Panc1 (cell line): Measurements from ENCODE around the gene ZBTB22. TPM values are rescaled to one million over a fixed set of nuclear protein-coding genes. Genes with fewer than 3 reads are reported as not detected.
A peak's percentile ranks its signal among the peaks of the same experiment; 100 is the strongest.

Experiments used
- ATAC-seq: fragments of 200-7000 bp; cut with Tn5 transposase; 2 replicates; pipeline ENCODE4 v1.9.1; 2020; ENCODE audit warnings: mild to moderate bottlenecking, moderate library complexity
- BruUV-seq: library from RNA; stranded (reverse); fragments of 400-500 nt; replicated peaks from 2 replicates; lab custom pipeline; 2021; lab: Mats Ljungman, UMichigan
- CTCF ChIA-PET: fragments of 300-600 bp; sonication (Branson Sonifier 250); formaldehyde crosslinking; loops from one replicate; lab custom pipeline; 2022; ENCODE audit warnings: antibody characterized with exemption; lab: Charles Lee
- POLR2A ChIA-PET: fragments of 300-600 bp; sonication (Branson Sonifier 250); formaldehyde crosslinking; loops from one replicate; lab custom pipeline; 2022; ENCODE audit warnings: antibody characterized with exemption; lab: Charles Lee
- DNase-seq: peaks from one replicate; pipeline ENCODE4 v3.0.0-alpha.2; 2010; ENCODE audit warnings: low read depth, low spot score
- H3K27ac ChIP-seq: 2 replicates; pipeline ENCODE4 v1.5.1; 2011; ENCODE audit warnings: mild to moderate bottlenecking, low read length, inconsistent platforms
- H3K27me3 ChIP-seq: fragments of 200-500 bp; sonication (Bioruptor generic); 2 replicates; pipeline ENCODE4 v1.6.0; 2014; ENCODE audit warnings: low read length, inconsistent platforms; ENCODE audit not compliant: control insufficient read depth, insufficient read depth
- H3K36me3 ChIP-seq: fragments of 200-500 bp; sonication (Bioruptor generic); 2 replicates; pipeline ENCODE4 v1.5.1; 2014; ENCODE audit warnings: inconsistent platforms, mild to moderate bottlenecking, low read length, moderate library complexity; ENCODE audit not compliant: control insufficient read depth, insufficient read depth
- H3K4me1 ChIP-seq: 2 replicates; pipeline ENCODE4 v1.5.1; 2011; ENCODE audit warnings: inconsistent platforms, mild to moderate bottlenecking, low read length, moderate library complexity; ENCODE audit not compliant: control insufficient read depth, insufficient read depth
- H3K4me3 ChIP-seq, 2 experiments: 2 replicates each; pipeline ENCODE4 v1.5.1; 2011 to 2012; ENCODE audit warnings: low read depth in 2 of 2, low read length in 2 of 2, mild to moderate bottlenecking in 2 of 2, inconsistent platforms in 1 of 2, moderate library complexity in 1 of 2
- H3K9me3 ChIP-seq: fragments of 200-500 bp; sonication (Bioruptor generic); 2 replicates; pipeline ENCODE4 v1.5.1; 2014; ENCODE audit warnings: low read depth, mild to moderate bottlenecking, inconsistent platforms, low read length, moderate library complexity; ENCODE audit not compliant: control insufficient read depth, insufficient read depth
- POLR2AphosphoS5 ChIP-seq: IDR thresholded peaks from 2 replicates; pipeline ENCODE4 v1.6.1; 2012; ENCODE audit warnings: mild to moderate bottlenecking, low read depth, low read length, moderate library complexity
- SIN3A ChIP-seq: IDR thresholded peaks from 2 replicates; pipeline ENCODE4 v1.6.1; 2012; ENCODE audit warnings: low read depth, mild to moderate bottlenecking, low read length, moderate library complexity, borderline replicate concordance; ENCODE audit not compliant: insufficient read depth
- TCF7L2 ChIP-seq: IDR thresholded peaks from 2 replicates; pipeline ENCODE4 v1.6.1; 2011; ENCODE audit warnings: mild to moderate bottlenecking, low read depth, low read length, inconsistent platforms
- in situ Hi-C: cut with HindIII; loops from 2 replicates; pipeline ENCODE4 v1.10.0; 2016; ENCODE audit warnings: low sequenced_read_pairs, low pct_unique_long_range_greater_than_20kb
- intact Hi-C: fragments of 100-400 bp; cut with micrococcal nuclease; formaldehyde crosslinking; loops from one replicate; pipeline ENCODE4 v1.10.0; 2022; ENCODE audit not compliant: unreplicated experiment
- total RNA-seq: library from RNA; stranded (reverse); gene quantifications from one replicate; pipeline ENCODE4 v1.2.1, GENCODE V29; 2021; ENCODE audit not compliant: unreplicated experiment
- TF ChIP-seq, protein P1 (sequence below): fragments of 450-650 bp; IDR thresholded peaks from 2 replicates; pipeline ENCODE4 v1.5.1; 2017; ENCODE audit warnings: mild to moderate bottlenecking
- TF ChIP-seq, protein P2 (sequence below), 2 experiments: IDR thresholded peaks; 2 replicates each; pipeline ENCODE4 v1.6.1; 2011 to 2012; ENCODE audit warnings: low read depth in 2 of 2, control low read depth in 1 of 2, low read length in 1 of 2, mild to moderate bottlenecking in 1 of 2, moderate library complexity in 1 of 2; ENCODE audit not compliant: insufficient read depth in 1 of 2

Gene ZBTB22
- total RNA-seq, 1 experiment from 2014 or later = 16.0 TPM

DNA sequence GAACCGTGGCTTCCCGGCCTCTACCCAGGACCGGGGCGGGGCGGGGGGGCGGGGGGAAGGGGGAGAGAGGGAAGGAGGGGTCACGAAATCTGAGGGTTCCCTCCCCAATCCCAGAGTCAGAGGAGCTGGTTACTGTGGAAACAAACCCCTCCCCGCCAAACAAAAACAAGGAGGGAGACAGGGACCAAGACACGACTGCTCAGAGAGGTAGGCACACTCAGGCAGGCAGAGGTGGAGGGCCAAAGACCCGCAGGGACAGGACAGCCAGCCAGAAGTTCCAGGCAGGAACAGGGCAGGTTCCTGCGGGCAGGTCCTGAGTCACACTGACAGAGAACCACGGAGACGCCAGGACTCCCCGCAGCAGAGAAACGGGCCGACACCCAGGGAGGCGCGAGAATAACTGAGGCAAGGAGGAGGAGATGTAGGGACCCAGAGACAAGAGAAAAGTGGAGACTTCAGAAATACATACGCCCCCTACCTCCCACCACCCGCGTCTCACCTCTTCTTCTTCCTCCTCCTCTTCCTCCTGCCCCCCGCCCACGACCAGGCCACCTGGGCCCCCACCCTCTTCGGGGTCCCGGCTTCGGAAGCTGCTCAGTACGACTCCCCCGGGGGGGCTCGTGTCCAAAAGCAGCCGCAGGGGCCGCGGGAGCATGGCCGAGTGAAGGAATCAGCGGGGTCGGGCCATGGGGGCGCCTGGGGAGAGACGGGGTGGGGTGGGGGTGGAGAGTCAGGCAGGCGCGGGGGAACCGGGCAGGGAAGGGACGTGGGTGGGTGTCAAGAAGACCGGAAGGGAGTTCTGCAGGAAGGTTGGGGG lies 19.4 kb downstream of the ZBTB22 start:
- H3K9me3 ChIP-seq = no peaks in the 10 kb centered on the region
- ATAC-seq (peak; percentile 63), DNase-seq (no peak)
- TF ChIP-seq, protein P1, sequence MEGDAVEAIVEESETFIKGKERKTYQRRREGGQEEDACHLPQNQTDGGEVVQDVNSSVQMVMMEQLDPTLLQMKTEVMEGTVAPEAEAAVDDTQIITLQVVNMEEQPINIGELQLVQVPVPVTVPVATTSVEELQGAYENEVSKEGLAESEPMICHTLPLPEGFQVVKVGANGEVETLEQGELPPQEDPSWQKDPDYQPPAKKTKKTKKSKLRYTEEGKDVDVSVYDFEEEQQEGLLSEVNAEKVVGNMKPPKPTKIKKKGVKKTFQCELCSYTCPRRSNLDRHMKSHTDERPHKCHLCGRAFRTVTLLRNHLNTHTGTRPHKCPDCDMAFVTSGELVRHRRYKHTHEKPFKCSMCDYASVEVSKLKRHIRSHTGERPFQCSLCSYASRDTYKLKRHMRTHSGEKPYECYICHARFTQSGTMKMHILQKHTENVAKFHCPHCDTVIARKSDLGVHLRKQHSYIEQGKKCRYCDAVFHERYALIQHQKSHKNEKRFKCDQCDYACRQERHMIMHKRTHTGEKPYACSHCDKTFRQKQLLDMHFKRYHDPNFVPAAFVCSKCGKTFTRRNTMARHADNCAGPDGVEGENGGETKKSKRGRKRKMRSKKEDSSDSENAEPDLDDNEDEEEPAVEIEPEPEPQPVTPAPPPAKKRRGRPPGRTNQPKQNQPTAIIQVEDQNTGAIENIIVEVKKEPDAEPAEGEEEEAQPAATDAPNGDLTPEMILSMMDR = no peak
- TF ChIP-seq, protein P2, sequence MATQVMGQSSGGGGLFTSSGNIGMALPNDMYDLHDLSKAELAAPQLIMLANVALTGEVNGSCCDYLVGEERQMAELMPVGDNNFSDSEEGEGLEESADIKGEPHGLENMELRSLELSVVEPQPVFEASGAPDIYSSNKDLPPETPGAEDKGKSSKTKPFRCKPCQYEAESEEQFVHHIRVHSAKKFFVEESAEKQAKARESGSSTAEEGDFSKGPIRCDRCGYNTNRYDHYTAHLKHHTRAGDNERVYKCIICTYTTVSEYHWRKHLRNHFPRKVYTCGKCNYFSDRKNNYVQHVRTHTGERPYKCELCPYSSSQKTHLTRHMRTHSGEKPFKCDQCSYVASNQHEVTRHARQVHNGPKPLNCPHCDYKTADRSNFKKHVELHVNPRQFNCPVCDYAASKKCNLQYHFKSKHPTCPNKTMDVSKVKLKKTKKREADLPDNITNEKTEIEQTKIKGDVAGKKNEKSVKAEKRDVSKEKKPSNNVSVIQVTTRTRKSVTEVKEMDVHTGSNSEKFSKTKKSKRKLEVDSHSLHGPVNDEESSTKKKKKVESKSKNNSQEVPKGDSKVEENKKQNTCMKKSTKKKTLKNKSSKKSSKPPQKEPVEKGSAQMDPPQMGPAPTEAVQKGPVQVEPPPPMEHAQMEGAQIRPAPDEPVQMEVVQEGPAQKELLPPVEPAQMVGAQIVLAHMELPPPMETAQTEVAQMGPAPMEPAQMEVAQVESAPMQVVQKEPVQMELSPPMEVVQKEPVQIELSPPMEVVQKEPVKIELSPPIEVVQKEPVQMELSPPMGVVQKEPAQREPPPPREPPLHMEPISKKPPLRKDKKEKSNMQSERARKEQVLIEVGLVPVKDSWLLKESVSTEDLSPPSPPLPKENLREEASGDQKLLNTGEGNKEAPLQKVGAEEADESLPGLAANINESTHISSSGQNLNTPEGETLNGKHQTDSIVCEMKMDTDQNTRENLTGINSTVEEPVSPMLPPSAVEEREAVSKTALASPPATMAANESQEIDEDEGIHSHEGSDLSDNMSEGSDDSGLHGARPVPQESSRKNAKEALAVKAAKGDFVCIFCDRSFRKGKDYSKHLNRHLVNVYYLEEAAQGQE (IDR thresholded peaks at IDR 0.05; ENCODE audit: insufficient read depth in 1 of 2, low read depth in 2 of 2, low read length in 1 of 2) = no peak
- TF ChIP-seq SIN3A = peak; percentile 96
- peak; percentile 24; the same call in 1 of the 2 replicates for TF ChIP-seq POLR2AphosphoS5
- intact Hi-C loops = no loop called here
- peak overlapping the region; percentile 97 for H3K27ac ChIP-seq
- no peaks in the 10 kb centered on the region for H3K27me3 ChIP-seq
- in situ Hi-C loops = no loop called here
- peaks cover 13% of the 10 kb centered on the region for H3K4me1 ChIP-seq
- no TSS peak for BruUV-seq
- H3K4me3 ChIP-seq = peak overlapping the region; percentile 72 to 80
- H3K36me3 ChIP-seq = peaks cover 5% of the 10 kb centered on the region
- ChIA-PET POLR2A (interaction anchor here (0.6 to 1.6 kb wide), 3 partner anchors 9 to 256 kb away, joined by 3 to 5 read pairs (median 3); partner anchors contain the start of genes PFDN6 and WDR46), CTCF (interaction anchor here (0.6 to 1.6 kb wide), 3 partner anchors 12 to 21 kb away, joined by 5 to 9 read pairs (median 6); partner anchors contain the start of genes B3GALT4 and ZBTB22)

- Histone ChIP-seq H3K9me3 (no peaks in the 10 kb centered on the region), H3K4me3 (peak overlapping the region; percentile 72 to 80), H3K36me3 (peaks cover 3% of the 10 kb centered on the region; the same call in 1 of the 2 replicates), H3K27ac (peak overlapping the region; percentile 55), H3K4me1 (peaks cover 13% of the 10 kb centered on the region), H3K27me3 (no peaks in the 10 kb centered on the region)
- in situ Hi-C loops = no loop called here
- peak; percentile 33 for ATAC-seq
- DNase-seq = no peak
- CTCF ChIA-PET = interaction anchor here (0.6 kb wide), 1 partner anchor 264 kb away, joined by 14 read pairs; no protein-coding TSS in a partner anchor
- BruUV-seq = no TSS peak
- intact Hi-C loops = no loop called here
- POLR2A ChIA-PET = interaction anchor here (1.0 to 1.6 kb wide), 2 partner anchors 8 to 15 kb away, joined by 3 to 5 read pairs; partner anchors contain the start of genes PFDN6 and WDR46
- TF ChIP-seq, protein P2 (IDR thresholded peaks at IDR 0.05; ENCODE audit: insufficient read depth in 1 of 2, low read depth in 2 of 2, low read length in 1 of 2) = no peak
- TF ChIP-seq TCF7L2 (no peak), SIN3A (no peak), POLR2AphosphoS5 (0 out of 2 replicates have a peak, but pooled peaks have one; percentile 9)
These were observed 20.1 kb downstream of the ZBTB22 start for GRCh38 chr6:33297406-33297955.
